Ishikawa (cell line): Measurements from ENCODE around the gene CIBAR2.

Experiments used
- CEBPB ChIP-seq: IDR thresholded peaks from 2 replicates; pipeline ENCODE4 v1.6.1; 2012
- CREB1 ChIP-seq: IDR thresholded peaks from 2 replicates; pipeline ENCODE4 v1.6.1; 2012; ENCODE audit warnings: low read depth
- EGR1 ChIP-seq: IDR thresholded peaks from 2 replicates; pipeline ENCODE4 v1.6.1; 2012
- EP300 ChIP-seq: IDR thresholded peaks from 2 replicates; pipeline ENCODE4 v1.6.1; 2012; ENCODE audit warnings: borderline replicate concordance
- FOXM1 ChIP-seq: IDR thresholded peaks from 2 replicates; pipeline ENCODE4 v1.6.1; 2012; ENCODE audit warnings: low read depth, borderline replicate concordance
- NFIC ChIP-seq: IDR thresholded peaks from 2 replicates; pipeline ENCODE4 v1.6.1; 2012
- RAD21 ChIP-seq: IDR thresholded peaks from 2 replicates; pipeline ENCODE4 v1.6.1; 2012; ENCODE audit warnings: low read depth
- TAF1 ChIP-seq: IDR thresholded peaks from 2 replicates; pipeline ENCODE4 v1.6.1; 2012; ENCODE audit warnings: low read depth, mild to moderate bottlenecking
- TCF12 ChIP-seq: IDR thresholded peaks from 2 replicates; pipeline ENCODE4 v1.6.1; 2012; ENCODE audit warnings: low read depth
- TEAD4 ChIP-seq: IDR thresholded peaks from 2 replicates; pipeline ENCODE4 v1.6.1; 2012
- YY1 ChIP-seq: IDR thresholded peaks from 2 replicates; pipeline ENCODE4 v1.6.1; 2012; ENCODE audit warnings: low read depth
- ZBTB7A ChIP-seq: IDR thresholded peaks from 2 replicates; pipeline ENCODE4 v1.6.1; 2012; ENCODE audit warnings: low read depth
- TF ChIP-seq, protein P1 (sequence below): IDR thresholded peaks from 2 replicates; pipeline ENCODE4 v1.6.1; 2012
- TF ChIP-seq, protein P2 (sequence below): IDR thresholded peaks from 2 replicates; pipeline ENCODE4 v1.6.1; 2012
- TF ChIP-seq, protein P3 (sequence below): IDR thresholded peaks from 2 replicates; pipeline ENCODE4 v1.6.1; 2012; ENCODE audit warnings: low read depth, mild to moderate bottlenecking

CIBAR2 gene

DNA sequence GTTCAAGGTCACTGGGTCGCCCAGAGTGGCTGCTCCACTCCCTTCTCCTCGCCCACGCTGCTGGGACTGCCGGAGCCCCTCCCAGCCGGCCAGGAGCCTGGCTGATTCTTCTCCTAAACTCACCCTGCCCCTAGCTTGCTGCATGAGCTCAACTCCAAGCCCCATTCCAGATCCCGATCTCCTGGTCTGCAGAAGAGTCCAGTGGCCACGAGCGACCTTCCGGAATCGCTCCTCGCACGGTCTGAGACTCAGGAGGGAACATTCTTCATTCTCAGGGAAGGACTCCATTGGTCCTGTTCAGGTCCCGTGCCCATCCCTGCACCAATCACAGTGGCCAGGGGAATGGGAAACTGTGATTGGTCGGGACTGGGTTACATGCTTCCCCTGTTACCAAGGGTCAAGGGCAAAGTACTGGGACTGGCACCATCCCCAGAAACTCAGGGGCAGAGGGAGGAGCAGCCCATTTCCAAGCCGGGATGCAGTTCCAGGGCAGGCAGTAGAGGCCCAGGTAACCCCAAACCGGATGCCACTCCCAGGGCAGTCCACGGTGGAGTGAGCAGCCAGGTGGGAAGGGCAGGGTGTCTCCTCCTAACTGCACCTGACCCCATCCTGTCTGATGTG is 24.5 kb upstream of the CIBAR2 start:
- no peak for TF ChIP-seq ZBTB7A
- TF ChIP-seq, protein P1, sequence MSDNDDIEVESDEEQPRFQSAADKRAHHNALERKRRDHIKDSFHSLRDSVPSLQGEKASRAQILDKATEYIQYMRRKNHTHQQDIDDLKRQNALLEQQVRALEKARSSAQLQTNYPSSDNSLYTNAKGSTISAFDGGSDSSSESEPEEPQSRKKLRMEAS: peak; percentile 85
- no peak for TF ChIP-seq TAF1
- no peak; the same call in 1 of the 2 replicates for TF ChIP-seq TCF12
- TF ChIP-seq TEAD4: peak; percentile 25; the same call in 1 of the 2 replicates
- no peak for TF ChIP-seq EGR1
- TF ChIP-seq YY1: peak; percentile 6; the same call in 1 of the 2 replicates
- TF ChIP-seq RAD21: 0 out of 2 replicates have a peak, but pooled peaks have one; percentile 3
- TF ChIP-seq, protein P2, sequence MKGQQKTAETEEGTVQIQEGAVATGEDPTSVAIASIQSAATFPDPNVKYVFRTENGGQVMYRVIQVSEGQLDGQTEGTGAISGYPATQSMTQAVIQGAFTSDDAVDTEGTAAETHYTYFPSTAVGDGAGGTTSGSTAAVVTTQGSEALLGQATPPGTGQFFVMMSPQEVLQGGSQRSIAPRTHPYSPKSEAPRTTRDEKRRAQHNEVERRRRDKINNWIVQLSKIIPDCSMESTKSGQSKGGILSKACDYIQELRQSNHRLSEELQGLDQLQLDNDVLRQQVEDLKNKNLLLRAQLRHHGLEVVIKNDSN: peak; percentile 92
- TF ChIP-seq CEBPB: no peak
- TF ChIP-seq EP300: peak; percentile 90
- TF ChIP-seq FOXM1: peak; percentile 62; the same call in 1 of the 2 replicates
- no peak for TF ChIP-seq CREB1
- TF ChIP-seq NFIC: peak; percentile 65; the same call in 1 of the 2 replicates
- TF ChIP-seq, protein P3, sequence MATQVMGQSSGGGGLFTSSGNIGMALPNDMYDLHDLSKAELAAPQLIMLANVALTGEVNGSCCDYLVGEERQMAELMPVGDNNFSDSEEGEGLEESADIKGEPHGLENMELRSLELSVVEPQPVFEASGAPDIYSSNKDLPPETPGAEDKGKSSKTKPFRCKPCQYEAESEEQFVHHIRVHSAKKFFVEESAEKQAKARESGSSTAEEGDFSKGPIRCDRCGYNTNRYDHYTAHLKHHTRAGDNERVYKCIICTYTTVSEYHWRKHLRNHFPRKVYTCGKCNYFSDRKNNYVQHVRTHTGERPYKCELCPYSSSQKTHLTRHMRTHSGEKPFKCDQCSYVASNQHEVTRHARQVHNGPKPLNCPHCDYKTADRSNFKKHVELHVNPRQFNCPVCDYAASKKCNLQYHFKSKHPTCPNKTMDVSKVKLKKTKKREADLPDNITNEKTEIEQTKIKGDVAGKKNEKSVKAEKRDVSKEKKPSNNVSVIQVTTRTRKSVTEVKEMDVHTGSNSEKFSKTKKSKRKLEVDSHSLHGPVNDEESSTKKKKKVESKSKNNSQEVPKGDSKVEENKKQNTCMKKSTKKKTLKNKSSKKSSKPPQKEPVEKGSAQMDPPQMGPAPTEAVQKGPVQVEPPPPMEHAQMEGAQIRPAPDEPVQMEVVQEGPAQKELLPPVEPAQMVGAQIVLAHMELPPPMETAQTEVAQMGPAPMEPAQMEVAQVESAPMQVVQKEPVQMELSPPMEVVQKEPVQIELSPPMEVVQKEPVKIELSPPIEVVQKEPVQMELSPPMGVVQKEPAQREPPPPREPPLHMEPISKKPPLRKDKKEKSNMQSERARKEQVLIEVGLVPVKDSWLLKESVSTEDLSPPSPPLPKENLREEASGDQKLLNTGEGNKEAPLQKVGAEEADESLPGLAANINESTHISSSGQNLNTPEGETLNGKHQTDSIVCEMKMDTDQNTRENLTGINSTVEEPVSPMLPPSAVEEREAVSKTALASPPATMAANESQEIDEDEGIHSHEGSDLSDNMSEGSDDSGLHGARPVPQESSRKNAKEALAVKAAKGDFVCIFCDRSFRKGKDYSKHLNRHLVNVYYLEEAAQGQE: no peak

DNA sequence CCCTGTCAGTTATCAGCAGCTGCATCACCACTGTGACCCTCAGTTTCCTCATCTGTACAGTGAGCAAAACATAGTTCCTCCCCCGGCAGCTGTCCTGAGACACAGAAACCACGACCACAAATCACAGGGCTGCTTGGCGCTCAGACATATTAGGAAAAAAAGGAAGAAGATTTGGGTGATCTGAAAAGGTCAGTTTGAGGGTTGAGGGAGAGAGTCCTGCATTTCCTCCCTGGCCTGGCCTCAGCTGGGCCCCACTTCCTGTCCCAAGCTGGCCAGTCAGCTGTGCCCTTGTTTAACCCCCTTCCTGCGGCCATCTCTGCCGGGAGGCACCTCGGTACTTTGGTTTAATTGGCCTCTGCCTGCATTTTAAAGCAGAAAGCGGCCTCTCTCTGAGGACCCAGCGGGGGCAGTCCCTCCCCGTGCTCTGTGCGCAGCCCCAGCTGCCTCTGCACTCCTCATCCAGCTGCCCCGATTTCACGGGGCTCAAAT is 24.0 kb upstream of the CIBAR2 start:
- no peak for TF ChIP-seq FOXM1
- TF ChIP-seq EP300: no peak
- TF ChIP-seq, protein P3: no peak
- TF ChIP-seq EGR1: no peak
- TF ChIP-seq NFIC: no peak
- TF ChIP-seq, protein P1: no peak
- no peak for TF ChIP-seq TAF1
- no peak for TF ChIP-seq ZBTB7A

DNA sequence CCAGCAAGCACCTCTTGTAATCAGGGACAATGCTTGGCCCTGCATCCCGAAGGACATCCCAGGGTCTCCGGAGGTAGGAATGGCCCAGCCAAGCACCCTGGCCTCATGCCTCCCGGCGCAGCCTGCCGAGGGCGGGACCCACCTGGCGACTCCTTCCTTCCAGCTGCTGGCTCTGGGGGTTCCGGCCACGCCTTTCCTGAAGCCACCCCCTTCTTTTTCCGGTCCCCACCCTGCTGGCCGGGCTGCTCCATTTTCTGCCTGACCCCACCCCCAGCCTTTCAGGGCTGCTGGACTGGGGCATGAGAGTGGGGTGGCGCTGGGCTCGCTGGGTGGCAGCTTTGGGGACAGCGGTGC is 22.5 kb upstream of the CIBAR2 start:
- TF ChIP-seq YY1 (no peak), EGR1 (no peak), TEAD4 (no peak), NFIC (no peak), FOXM1 (no peak), TAF1 (no peak), RAD21 (no peak), EP300 (no peak), TCF12 (no peak), CEBPB (no peak)
- TF ChIP-seq, protein P3: no peak
- TF ChIP-seq, protein P2: no peak

DNA sequence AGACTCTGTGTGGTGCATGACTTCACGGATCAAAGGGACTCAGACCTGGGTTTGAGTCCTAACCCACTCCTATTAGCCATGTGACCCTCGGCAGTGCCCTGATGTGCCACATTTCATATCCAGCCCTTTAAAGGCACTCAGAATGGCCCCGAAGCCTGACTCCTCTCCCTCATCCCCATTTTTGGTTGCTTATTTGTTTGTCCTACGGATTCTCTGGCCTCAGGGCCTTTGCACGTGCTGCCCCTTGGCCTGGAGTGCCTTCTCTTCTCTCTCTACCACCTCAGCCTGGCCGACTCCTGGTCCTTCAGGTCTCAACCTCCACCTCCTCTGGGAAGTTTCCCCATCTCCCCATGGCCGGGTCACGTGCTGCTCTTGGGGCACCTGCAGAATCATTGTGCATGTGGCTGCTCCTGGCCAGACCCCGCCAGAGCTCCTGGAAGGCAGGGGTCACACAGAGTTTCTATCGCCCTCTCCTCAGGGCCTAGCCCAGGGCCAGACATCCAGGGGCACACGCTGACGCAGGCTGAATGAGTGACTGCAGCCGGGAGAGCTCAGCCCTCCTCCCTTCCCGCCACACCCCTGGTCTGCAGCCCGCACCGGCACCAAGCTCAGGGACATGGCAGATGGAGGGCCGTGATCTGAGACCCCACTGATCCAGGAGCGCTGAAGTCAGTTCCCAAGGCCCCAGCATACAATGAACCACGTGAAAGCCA is 22.0 kb upstream of the CIBAR2 start:
- TF ChIP-seq, protein P1: no peak
- TF ChIP-seq, protein P2: no peak
- no peak for TF ChIP-seq YY1
- TF ChIP-seq TAF1: no peak
- no peak for TF ChIP-seq CREB1
- TF ChIP-seq FOXM1: no peak
- no peak for TF ChIP-seq EGR1
- no peak for TF ChIP-seq EP300
- no peak for TF ChIP-seq TCF12
- no peak for TF ChIP-seq ZBTB7A
- TF ChIP-seq, protein P3: no peak
- no peak for TF ChIP-seq RAD21
- TF ChIP-seq TEAD4: no peak
- TF ChIP-seq NFIC: no peak
- TF ChIP-seq CEBPB: no peak
